Activated CD4-positive, CD25-positive, alpha-beta regulatory T cell treated with anti-CD3 and anti-CD28 coated beads, Interleukin-2, amount 50 U/mL, for 16 hours (primary cell): ENCODE results near the gene SRA1.
A peak's percentile ranks its signal among the peaks of the same experiment; 100 is the strongest.

Source experiments
- DNase-seq: peaks from one replicate; pipeline ENCODE4 v3.0.0-alpha.2; 2020; ENCODE audit warnings: low read depth, low spot score

The SRA1 gene

DNA sequence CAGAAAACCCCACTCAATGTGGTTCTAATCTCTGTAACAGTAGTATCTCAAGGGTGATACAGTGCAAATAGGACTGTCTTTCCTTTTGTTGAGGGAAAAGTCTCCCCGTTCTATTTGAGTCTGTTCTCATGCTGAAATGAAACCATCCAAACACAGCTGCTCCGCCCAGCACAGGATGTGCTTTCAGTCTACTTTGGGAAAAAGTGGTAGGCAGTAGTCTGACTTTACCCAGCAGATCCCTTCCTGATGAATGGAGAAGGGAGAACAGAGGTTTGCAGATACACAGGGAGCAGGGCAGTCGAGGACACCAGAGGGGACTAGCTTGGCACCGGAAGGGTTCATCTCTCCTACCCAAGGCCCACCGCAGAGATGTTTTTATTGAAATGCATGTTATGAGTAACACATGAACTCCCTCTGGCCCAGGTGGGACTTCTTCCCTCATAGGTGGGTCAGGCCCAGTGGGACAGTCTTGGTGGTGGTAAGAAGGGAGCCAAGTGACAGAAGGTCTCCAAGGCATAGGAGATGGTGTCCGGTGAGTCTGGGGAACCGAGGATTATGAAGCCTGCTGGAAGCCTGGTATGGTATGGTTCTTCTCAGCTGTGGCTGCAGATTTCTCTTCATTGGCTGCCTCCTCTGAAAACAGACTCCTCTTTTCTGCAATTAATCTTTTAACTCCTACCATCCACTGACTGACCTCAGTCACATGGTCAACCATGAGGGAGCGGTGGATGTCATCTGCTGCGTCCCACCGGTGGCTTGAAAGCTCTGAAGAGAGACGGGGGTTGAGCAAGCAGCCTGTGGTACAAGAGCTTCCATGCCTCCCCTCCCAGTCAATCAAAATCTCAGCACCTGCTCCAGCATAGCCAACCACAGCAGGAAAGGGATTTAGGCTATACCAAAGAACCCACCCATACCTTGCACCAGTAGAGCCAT, 6.9 kb downstream of the SRA1 start:
- no peak for DNase-seq

DNA sequence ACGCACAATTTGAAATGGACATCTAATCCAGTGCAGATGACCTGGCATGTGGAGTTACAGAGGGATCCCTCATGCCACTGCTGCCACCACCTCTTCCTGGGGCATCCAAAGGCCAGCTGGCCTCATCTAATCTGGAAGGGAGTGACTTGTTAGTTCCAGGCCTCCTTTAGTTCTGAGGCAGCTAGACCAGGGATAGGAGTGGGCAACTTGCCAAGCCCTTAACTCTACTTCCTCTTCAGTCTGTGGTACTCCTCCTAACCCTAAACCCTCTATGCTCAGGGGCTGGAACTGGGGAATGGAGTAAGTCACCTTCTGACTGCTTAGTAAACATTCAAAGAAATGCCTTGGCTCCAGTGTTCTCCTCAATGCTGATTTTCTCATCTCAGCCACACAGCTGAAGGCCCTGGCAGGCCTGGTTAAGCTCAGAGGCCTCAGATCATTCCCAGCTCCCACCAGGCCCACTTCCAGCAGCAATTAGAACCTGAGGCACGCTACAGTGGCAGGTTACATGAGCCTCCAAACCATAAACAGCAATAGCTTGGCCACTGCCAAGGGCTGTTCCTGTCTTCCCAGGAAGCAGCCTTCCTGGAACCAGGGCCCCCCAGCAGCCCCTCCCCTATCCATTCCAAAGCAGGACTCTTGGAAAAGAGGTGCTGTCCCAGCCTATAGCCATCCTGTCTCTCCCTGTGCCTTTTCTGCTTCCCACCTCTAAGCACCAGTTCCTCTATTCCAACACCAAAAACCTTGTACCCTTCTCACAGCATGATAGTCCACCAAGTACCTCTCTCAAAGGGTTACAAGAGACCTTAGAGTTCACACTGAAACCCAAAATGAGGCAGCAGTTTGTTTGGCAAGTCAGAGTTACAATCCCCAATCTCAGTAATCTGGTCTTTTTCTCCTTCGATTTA, 7.8 kb downstream of the SRA1 start:
- DNase-seq, result no peak

DNA sequence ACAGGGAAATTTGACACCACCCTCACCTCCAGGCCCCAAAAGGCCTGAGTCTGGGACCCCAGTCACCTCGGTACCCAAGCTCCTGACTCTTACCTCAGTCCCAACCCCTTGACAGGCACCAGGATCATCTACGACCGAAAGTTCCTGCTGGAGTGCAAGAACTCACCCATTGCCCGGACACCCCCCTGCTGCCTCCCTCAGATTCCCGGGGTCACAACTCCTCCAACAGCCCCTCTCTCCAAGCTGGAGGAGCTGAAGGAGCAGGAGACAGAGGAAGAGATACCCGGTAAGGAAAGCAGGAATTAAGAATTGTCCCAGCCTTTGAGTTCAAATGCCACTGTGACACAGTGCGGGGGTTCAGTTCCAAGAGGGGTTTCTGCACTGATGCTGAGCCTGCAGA, 8.5 kb downstream of the SRA1 start:
- DNase-seq, result no peak

DNA sequence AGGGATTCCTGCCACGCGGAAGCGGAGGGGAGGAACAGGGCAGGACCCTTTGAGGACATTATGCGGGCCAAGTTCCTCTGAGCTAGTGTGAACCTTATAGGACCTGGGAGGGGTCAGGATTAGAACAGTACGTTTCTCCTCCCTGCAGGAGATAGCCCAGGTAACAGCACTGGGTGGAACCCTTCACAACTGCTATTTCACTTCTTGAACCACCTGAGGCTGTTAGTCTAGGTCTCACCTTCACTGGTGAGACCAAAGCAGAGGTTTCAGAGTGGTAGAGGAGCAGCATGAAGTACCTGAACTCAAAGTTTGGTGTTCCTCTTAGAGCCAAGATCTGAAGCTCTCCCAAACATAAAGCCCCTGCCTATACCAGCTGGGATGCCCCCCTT, 9.0 kb downstream of the SRA1 start:
- DNase-seq, result no peak

DNA sequence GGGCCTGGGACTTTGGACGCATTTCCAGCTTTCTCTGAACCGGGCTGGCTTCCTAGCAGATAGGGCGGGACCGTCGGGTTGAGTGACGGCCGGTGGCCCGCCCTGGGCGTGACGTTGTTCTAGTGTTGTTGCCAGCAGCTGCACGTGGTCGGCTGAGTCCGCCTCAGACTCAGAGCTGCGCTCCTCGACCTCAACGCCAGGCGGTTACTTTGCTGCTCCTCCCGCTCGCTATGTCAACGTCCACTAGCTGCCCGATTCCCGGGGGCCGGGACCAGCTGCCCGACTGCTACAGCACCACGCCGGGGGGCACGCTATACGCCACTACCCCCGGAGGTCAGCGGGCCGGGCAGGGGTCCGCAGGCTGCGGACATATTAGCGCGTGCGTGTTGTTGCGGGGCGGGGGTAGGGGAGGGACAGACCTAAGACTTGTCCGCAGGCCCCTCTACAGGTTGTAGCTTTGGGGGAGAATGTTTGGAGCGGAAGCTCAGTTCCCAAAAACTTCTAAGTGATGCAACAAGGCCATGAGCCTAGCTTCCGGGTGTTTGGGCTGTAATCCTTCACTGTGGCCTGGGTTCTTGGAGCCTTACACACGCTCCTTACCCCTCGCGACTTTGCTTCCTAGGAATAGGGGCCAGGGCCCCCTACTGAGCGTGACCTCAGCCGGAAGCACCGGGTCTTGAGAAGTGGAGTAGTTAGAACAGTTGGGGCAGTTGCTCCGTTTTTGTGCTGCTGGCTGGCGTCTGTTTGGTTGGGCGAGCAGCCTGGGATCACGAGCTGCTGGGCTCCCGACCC, 9.6 kb downstream of the SRA1 start, which contains the start of gene EIF4EBP3:
Gene EIF4EBP3 (plus strand): TSS at position 155 of the 792 bp plus-strand sequence. CDS start 76 bp downstream, at position 231.
- DNase-seq, result peak; percentile 70

DNA sequence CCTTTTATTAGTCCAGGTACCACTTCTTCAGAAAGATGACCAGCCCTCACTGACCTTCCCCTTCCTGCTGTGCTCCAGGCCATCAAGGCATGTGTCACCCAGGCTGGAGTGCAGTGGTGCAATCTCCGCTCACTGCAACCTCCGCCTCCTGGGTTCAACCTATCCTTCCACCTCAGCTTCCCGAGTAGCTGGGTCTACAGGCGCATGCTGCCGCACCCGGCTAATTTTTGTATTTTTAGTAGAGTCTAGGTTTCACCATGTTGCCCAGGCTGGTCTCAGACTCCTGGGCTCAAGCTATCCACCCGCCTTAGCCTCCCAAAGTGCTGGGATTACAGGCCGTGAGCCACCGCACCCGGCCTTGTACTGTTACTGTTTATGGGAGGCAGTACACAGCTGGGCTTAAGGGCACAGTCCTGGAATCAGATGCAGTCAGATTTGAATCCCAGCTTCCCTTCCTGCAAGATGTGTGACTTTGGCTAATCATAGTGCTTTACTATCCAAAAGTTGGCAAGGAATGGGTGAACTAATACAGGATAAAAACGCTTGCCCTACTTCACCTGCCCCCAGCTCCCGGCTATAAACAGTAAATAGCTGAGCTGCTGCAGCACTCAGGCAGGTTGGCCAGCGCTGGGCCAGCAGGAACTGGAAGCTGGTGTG, 10.3 kb downstream of the SRA1 start:
- no peak for DNase-seq

DNA sequence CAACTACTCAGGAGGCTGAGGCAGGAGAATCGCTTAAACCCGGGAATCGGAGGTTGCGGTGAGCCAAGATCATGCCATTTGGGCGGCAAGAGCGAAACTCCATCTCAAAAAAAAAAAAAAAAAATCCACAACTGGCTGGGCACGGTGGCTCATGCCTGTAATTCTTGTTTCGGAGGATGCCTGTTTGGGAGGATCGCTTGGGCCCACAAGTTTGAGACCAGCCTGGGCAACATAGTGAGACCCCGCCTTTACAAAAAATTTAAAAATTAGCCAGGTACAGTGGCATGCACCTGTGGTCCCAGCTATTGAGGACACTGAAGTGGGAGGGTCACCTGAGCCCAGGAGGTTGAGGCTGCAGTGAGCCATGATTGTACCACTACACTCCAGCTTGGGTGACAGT, 11.7 kb downstream of the SRA1 start:
- DNase-seq, result no peak

DNA sequence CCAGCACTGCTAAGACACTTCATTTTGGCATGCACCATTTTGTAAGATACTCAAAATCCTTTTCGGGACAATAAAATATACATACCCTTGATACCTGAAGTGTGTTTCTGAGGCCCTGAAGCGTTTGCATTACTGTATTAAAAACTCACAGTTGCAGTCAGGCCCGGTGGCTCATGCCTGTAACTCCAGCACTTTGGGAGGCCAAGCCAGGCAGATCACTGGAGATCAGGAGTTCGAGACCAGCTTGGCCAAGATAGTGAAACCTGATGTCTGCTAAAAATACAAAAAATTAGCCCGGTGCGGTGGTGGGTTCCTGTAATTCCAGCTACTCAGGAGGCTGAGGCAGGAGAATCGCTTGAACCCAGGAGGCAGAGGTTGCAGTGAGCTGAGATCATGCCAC, 12.3 kb downstream of the SRA1 start:
- no peak for DNase-seq

DNA sequence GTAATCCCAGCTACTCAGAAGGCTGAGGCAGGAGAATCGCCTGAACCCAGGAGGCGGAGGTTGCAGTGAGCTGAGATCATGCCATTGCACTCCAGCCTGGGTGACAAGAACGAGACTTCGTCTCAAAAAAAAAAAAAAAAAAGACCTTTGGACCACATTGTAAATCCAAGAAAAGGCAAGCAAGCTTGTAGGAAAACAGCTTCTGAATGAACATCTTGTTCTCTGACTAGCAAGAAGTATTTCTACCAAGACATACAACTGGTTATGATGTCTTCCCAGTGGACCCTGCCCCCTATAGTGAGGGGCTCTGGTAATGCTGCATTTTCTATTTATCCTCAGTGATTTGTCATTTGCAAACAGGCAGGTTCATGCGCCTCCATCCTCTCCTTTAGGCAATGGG, 14.3 kb downstream of the SRA1 start:
- DNase-seq, result no peak

DNA sequence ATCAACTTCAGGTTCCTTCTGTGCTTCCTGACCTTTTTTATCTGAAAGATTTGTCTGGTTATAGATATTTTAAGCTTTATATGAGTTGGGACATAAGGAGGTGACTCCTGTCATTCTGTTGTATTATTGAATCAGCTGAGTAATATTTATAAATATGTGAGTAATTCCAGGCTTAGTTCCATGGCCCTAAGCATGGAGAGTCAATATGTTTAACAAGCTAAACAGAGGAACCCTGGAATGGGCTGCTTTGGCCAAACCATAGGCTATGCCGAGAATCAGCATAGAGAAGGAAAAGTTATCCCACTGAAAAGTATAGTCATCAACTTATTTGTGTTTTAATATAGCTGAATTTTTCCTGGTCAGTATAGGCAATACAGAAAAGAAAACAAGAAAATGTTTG, 17.0 kb downstream of the SRA1 start:
- no peak for DNase-seq

DNA sequence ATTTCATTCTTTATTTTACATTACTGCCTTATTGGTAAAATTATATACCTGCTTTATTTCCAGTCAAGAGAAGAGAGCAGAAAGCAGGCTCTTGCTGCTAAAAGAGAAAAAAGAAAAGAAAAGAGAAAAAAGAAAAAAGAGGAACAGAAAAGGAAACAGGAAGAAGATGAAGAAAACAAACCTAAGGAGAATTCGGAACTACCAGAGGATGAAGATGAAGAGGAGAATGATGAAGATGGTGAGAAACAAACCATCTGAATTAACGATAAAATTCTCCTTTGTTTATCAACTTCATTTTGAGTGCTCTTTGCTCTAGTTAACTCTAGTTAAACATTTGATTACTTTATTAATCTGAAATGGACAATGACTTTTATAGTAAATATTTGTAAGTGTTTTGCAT, 33.3 kb downstream of the SRA1 start:
- DNase-seq, result no peak

DNA sequence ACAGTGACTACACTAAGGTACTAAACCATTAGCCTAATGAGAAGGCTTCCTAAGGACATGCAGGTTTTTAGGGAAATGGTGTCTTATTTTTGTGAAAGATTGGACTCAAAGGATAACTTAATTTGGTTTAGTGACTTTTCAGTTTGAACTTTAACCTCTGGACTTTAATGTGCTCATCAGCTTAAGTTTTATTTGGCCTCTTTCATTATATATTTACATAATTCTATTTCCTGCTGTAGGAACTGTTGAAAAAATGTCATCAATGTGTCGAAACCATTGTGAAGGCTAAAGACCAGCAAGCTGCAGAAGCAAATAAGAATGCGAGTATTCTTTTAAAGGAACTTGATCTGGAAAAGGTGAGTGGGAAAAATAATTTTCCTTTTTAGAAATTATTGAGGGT, 44.1 kb downstream of the SRA1 start:
- no peak for DNase-seq

DNA sequence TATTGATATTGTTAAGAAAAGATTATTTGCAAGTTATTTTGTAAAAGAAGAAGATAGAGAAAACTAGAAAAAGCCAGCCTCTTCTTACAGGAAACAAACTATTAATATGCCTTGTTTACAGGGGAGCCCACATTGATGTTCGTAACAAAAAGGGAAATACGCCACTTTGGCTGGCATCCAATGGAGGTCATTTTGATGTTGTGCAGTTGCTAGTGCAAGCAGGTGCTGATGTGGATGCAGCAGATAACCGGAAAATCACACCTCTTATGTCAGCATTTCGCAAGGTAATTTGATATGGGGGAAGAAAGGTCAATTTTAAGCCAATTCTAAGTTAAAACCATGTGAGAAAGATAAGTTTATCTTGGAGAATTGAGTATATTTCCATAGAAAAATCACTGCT, 47.4 kb downstream of the SRA1 start:
- no peak for DNase-seq

DNA sequence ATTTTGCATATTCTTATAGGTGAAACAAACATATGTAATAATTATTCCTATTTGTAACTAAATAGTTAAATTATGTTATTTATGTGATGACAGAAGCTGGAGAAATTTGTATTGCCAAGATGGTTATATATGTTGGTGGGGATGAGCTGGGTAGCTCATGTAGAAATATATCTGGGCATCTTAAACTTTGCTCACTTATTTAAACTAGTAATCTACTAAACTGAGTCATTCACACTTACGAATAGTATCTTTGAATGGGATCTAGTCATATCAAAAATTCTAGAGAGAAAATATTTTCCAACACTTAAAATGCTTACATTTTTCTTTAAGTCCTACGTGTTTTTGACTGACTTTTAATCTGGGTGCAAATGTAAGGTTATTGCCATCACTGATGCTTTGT, 54.4 kb downstream of the SRA1 start:
- DNase-seq, result no peak
